Uterus (tissue), 2 donors: ENCODE results near the gene KATNIP.

Experiments used
- CTCF ChIP-seq, 4 experiments: fragments of 200-600 bp in 2 of 4; fragments of 450-650 bp in 2 of 4; sonication (generic) in 2 of 4; IDR thresholded peaks; one replicate each; pipeline ENCODE4 v1.5.1; 2016 to 2019; ENCODE audit warnings: antibody characterized with exemption in 4 of 4, mild to moderate bottlenecking in 2 of 4, moderate library complexity in 1 of 4
- POLR2A ChIP-seq, 2 donors: fragments of 450-650 bp; IDR thresholded peaks; one replicate each; pipeline ENCODE4 v1.6.1; 2016; ENCODE audit warnings: antibody characterized with exemption in 2 of 2, mild to moderate bottlenecking in 1 of 2, moderate library complexity in 1 of 2

- TF ChIP-seq POLR2A (IDR thresholded peaks at IDR 0.05) (no peak), CTCF (IDR thresholded peaks at IDR 0.05) (no peak)
Observed at GRCh38 chr16:27543801-27544200, 6.1 kb upstream of the KATNIP start.
